ENCODE measurements around the gene CEBPB.

DNA sequence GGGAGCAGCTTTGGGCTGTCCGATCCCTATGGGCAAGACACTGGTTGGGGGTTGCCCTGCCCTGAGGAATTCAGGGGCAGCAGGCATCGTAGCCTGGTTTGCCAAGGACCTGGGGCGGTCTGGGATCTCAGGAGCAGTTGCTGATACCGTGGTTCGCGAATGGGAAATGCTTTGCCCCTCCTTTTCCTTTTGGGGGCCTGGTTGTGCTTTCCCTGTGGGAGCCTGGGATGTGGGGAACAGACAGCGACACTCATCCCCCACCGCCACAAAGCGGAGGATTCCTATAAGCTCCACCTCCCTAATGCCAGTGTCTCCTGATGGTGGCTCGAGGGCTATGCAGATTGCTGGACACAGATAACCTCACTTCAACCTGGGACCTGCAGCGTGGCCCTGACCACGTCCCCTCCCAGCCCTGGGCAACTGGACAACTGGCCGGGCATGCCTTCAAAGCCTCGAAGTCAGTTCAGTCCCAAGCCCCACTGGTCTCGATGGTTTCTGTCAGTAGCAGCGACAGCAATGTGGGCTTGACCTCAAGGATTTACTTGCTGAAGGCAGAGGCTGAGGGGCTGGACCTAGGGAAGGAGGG, 3.3 kb downstream of the CEBPB start:
- TF ChIP-seq, protein P1, sequence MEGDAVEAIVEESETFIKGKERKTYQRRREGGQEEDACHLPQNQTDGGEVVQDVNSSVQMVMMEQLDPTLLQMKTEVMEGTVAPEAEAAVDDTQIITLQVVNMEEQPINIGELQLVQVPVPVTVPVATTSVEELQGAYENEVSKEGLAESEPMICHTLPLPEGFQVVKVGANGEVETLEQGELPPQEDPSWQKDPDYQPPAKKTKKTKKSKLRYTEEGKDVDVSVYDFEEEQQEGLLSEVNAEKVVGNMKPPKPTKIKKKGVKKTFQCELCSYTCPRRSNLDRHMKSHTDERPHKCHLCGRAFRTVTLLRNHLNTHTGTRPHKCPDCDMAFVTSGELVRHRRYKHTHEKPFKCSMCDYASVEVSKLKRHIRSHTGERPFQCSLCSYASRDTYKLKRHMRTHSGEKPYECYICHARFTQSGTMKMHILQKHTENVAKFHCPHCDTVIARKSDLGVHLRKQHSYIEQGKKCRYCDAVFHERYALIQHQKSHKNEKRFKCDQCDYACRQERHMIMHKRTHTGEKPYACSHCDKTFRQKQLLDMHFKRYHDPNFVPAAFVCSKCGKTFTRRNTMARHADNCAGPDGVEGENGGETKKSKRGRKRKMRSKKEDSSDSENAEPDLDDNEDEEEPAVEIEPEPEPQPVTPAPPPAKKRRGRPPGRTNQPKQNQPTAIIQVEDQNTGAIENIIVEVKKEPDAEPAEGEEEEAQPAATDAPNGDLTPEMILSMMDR (IDR thresholded peaks at IDR 0.05; ENCODE audit: insufficient read depth, low read depth, low read length), result no peak
- TF ChIP-seq EZH2 (IDR thresholded peaks at IDR 0.05; ENCODE audit: insufficient read depth, low read length), result no peak

Data from astrocyte (in vitro differentiated cells and primary cell).